Smooth muscle cell (in vitro differentiated cells): Measurements from ENCODE around the gene DRC7. TPM values are rescaled to one million over a fixed set of nuclear protein-coding genes. Genes with fewer than 3 reads are reported as not detected.

ENCODE experiments used
- DNase-seq: peaks from one replicate; lab custom pipeline; 2025; ENCODE audit not compliant: unreplicated experiment; lab: John Stamatoyannopoulos, UW
- H2AFZ ChIP-seq: fragments of 200-600 bp; sonication (generic); 2 replicates; pipeline ENCODE4 v1.6.0; 2016; ENCODE audit warnings: antibody characterized with exemption, low read depth, mild to moderate bottlenecking
- H3F3A ChIP-seq: fragments of 200-600 bp; sonication (generic); 2 replicates; pipeline ENCODE4 v1.6.0; 2017; ENCODE audit warnings: antibody characterized with exemption, low read depth
- H3K27ac ChIP-seq: fragments of 200-600 bp; sonication (generic); 2 replicates; pipeline ENCODE4 v1.5.1; 2016; ENCODE audit warnings: low read depth, mild to moderate bottlenecking
- H3K27me3 ChIP-seq: fragments of 200-600 bp; sonication (generic); 2 replicates; pipeline ENCODE4 v1.6.1; 2016; ENCODE audit warnings: low read depth, mild to moderate bottlenecking
- H3K36me3 ChIP-seq: fragments of 200-600 bp; sonication (generic); 2 replicates; pipeline ENCODE4 v1.5.1; 2016; ENCODE audit warnings: low read depth
- H3K4me1 ChIP-seq: fragments of 200-600 bp; sonication (generic); 2 replicates; pipeline ENCODE4 v1.5.1; 2016; ENCODE audit warnings: low read depth
- H3K4me2 ChIP-seq: fragments of 200-600 bp; sonication (generic); 2 replicates; pipeline ENCODE4 v1.6.0; 2016; ENCODE audit warnings: mild to moderate bottlenecking
- H3K4me3 ChIP-seq: fragments of 200-600 bp; sonication (generic); 2 replicates; pipeline ENCODE4 v1.5.1; 2016; ENCODE audit warnings: mild to moderate bottlenecking
- H3K79me2 ChIP-seq: fragments of 200-600 bp; sonication (generic); 2 replicates; pipeline ENCODE4 v1.6.0; 2016; ENCODE audit warnings: low read depth, mild to moderate bottlenecking
- H3K9ac ChIP-seq: fragments of 200-600 bp; sonication (generic); 2 replicates; pipeline ENCODE4 v1.6.0; 2016; ENCODE audit warnings: low read depth
- H3K9me3 ChIP-seq: fragments of 200-600 bp; sonication (generic); replicated peaks from 2 replicates; pipeline ENCODE4 v1.5.1; 2016; ENCODE audit warnings: low read depth
- H4K20me1 ChIP-seq: fragments of 200-600 bp; sonication (generic); 2 replicates; pipeline ENCODE4 v1.6.0; 2016; ENCODE audit warnings: low read depth
- WGBS: methylation state at CpG from one replicate; pipeline ENCODE4 v1.1.7; 2016; ENCODE audit warnings: low lambda C conversion rate; 5-methylcytosine and 5-hydroxymethylcytosine counted together
- polyA plus RNA-seq: library from polyadenylated mRNA; unstranded; fragments of >200 nt; fragmentation: Nextera tagmentation; extraction: Ambion mirVana; gene quantifications from 2 replicates; pipeline ENCODE4 v1.2.1, GENCODE V29; 2016
- total RNA-seq: library from RNA; depleted of rRNA; stranded (reverse); fragments of >200 nt; gene quantifications from 2 replicates; pipeline ENCODE4 v1.2.3, GENCODE V29; 2014
- TF ChIP-seq, protein P1 (sequence below): fragments of 200-600 bp; sonication (generic); IDR thresholded peaks from 2 replicates; pipeline ENCODE4 v1.5.1; 2017; ENCODE audit warnings: borderline replicate concordance, mild to moderate bottlenecking, antibody characterized with exemption; ENCODE audit not compliant: insufficient read depth, poor library complexity, severe bottlenecking

DRC7 gene
- total and polyA plus RNA-seq, 2 experiments from 2014 or later, result 0.94 TPM; not detected in 1

DNA sequence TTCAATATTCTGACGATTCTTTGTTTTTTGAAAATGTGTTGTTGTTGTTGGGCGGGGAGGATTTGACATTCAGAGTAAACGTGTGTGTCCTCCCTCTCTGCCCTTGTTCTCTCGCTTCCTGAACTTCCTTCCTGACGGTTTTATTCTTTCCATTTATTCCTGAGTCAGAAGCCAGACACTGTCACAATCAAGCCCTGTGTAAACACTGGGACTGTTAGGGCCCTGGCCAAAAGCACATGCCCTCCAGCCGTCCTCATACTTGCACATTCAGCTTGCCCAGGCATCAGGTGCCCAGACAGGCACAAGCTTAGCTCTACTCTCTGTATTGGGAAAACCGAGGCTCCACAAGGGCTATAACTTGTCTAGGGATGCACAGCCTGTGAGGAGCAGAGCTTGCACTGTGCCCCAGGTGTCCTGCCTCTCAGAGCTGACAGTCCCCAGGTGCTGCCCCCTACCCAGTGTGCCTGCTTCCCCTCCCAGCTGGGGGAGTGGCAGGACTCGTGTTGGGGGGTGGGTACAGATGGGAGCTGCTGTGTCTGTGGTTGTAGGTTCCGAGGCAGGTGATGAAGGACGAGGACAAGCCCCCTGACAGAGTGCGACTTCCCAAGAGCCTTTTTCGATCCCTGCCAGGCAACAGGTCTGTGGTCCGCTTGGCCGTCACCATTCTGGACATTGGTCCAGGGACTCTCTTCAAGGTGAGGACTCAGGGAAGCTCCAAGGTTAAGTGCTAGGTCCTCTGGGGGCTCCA lies 16.8 kb upstream of the DRC7 start:
- H3K4me3 ChIP-seq, result no peak overlapping the region
- no peaks in the 10 kb centered on the region for H3K79me2 ChIP-seq
- H3K27ac ChIP-seq, result no peak overlapping the region
- H3K9me3 ChIP-seq, result no peaks in the 10 kb centered on the region
- no peak overlapping the region for H3K4me2 ChIP-seq
- DNase-seq, result no peak
- peaks cover 12% of the 10 kb centered on the region for H3K4me1 ChIP-seq
- no peak overlapping the region for H2AFZ ChIP-seq
- H4K20me1 ChIP-seq, result no peaks in the 10 kb centered on the region
- no peaks in the 10 kb centered on the region for H3K36me3 ChIP-seq
- WGBS, result 73% methylated on average over 14 of the region's 14 CpGs
- no peaks in the 10 kb centered on the region for H3K27me3 ChIP-seq
- no peak overlapping the region for H3K9ac ChIP-seq
- TF ChIP-seq, protein P1, sequence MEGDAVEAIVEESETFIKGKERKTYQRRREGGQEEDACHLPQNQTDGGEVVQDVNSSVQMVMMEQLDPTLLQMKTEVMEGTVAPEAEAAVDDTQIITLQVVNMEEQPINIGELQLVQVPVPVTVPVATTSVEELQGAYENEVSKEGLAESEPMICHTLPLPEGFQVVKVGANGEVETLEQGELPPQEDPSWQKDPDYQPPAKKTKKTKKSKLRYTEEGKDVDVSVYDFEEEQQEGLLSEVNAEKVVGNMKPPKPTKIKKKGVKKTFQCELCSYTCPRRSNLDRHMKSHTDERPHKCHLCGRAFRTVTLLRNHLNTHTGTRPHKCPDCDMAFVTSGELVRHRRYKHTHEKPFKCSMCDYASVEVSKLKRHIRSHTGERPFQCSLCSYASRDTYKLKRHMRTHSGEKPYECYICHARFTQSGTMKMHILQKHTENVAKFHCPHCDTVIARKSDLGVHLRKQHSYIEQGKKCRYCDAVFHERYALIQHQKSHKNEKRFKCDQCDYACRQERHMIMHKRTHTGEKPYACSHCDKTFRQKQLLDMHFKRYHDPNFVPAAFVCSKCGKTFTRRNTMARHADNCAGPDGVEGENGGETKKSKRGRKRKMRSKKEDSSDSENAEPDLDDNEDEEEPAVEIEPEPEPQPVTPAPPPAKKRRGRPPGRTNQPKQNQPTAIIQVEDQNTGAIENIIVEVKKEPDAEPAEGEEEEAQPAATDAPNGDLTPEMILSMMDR, result no peak
- H3F3A ChIP-seq, result no peaks in the 10 kb centered on the region

DNA sequence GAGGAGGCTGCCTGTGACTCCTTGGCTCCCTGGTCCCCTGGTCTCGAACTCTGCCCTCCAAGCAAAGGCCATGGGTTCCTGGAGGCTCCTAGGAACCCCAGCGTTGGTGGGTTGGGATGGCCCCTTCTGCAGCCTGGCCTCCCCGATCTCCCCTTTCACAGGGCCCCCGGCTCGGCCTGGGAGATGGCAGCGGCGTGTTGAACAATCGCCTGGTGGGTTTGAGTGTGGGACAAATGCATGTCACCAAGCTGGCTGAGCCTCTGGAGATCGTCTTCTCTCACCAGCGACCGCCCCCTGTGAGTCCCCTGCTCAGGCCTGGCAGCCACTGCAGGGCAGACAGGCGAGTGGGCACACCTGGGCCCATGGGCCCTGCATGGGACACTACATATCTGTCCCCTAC lies 15.6 kb upstream of the DRC7 start:
- DNase-seq, result no peak
- Histone ChIP-seq H3K79me2 (no peaks in the 10 kb centered on the region), H3K27me3 (no peaks in the 10 kb centered on the region), H3K4me3 (no peak overlapping the region), H3F3A (no peaks in the 10 kb centered on the region), H3K9me3 (no peaks in the 10 kb centered on the region), H2AFZ (no peak overlapping the region), H4K20me1 (no peaks in the 10 kb centered on the region), H3K4me1 (peaks cover 12% of the 10 kb centered on the region), H3K27ac (no peak overlapping the region), H3K36me3 (no peaks in the 10 kb centered on the region), H3K9ac (no peak overlapping the region), H3K4me2 (no peak overlapping the region)
- TF ChIP-seq, protein P1, result no peak
- WGBS, result 86% methylated on average over 12 of the region's 12 CpGs

DNA sequence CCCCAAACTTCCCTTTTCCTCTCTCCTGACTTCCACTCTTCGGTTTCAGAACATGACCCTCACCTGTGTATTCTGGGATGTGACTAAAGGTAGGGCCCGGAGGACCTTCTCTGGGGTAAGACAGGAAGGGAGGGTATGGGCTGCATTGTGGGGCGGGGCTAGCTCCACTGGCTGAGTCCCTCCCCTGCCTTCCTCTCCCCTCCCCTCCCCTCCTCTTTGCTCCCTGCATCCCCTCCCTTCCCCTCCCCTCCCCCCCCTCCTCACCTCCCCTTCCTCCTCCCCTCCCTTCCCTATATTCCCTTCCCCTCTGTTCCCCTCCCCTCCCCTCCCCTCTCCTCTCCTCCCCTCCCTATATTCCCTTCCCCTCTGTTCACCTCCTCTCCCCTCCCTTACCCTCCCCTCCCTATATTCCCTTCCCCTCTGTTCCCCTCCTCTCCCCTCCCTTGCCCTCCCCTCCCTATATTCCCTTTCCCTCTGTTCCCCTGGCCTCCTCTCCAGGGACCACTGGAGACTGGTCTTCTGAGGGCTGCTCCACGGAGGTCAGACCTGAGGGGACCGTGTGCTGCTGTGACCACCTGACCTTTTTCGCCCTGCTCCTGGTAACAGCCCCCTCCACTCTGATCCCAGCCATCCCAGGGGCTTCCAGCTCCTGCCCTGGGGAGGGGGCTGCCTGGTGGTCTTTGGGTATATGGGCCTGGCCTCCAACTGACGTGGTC lies 14.7 kb upstream of the DRC7 start:
- TF ChIP-seq, protein P1, result no peak
- WGBS, result 89% methylated on average over 7 of the region's 7 CpGs
- H3K36me3 ChIP-seq, result no peaks in the 10 kb centered on the region
- H3K9ac ChIP-seq, result no peak overlapping the region
- no peaks in the 10 kb centered on the region for H3K27me3 ChIP-seq
- H2AFZ ChIP-seq, result no peak overlapping the region
- H4K20me1 ChIP-seq, result no peaks in the 10 kb centered on the region
- no peaks in the 10 kb centered on the region for H3K9me3 ChIP-seq
- H3K4me3 ChIP-seq, result no peak overlapping the region
- H3K4me1 ChIP-seq, result peaks cover 12% of the 10 kb centered on the region
- no peak for DNase-seq
- no peaks in the 10 kb centered on the region for H3K79me2 ChIP-seq
- no peak overlapping the region for H3K27ac ChIP-seq
- no peaks in the 10 kb centered on the region for H3F3A ChIP-seq
- no peak overlapping the region for H3K4me2 ChIP-seq
